HepG2 (cell line): ENCODE data around the gene MMP7. TPM values are rescaled to one million over a fixed set of nuclear protein-coding genes. Genes with fewer than 3 reads are reported as not detected.

ENCODE experiments used
- CC2D1A ChIP-seq: sonication (generic); formaldehyde crosslinking; IDR thresholded peaks from 2 replicates; pipeline ENCODE4 v1.8.1; 2023; ENCODE audit warnings: mild to moderate bottlenecking, missing genetic modification reagents
- FOXA1 ChIP-seq, 2 experiments: fragments of 450-650 bp in 1 of 2; sonication (generic) in 1 of 2; formaldehyde crosslinking in 1 of 2; IDR thresholded peaks; 2 replicates each; pipeline versions ENCODE4 v1.4.0 to v1.6.1; 2016 to 2020; ENCODE audit warnings: missing genetic modification reagents in 1 of 2
- ZNF274 ChIP-seq: sonication (generic); formaldehyde crosslinking; IDR thresholded peaks from 2 replicates; pipeline ENCODE4 v1.5.1; 2020; ENCODE audit warnings: mild to moderate bottlenecking, missing genetic modification reagents
- ZNF496 ChIP-seq: sonication (generic); formaldehyde crosslinking; IDR thresholded peaks from 2 replicates; pipeline ENCODE4 v1.8.1; 2023; ENCODE audit warnings: mild to moderate bottlenecking, moderate library complexity, missing genetic modification reagents; ENCODE audit not compliant: insufficient replicate concordance
- ZNF615 ChIP-seq: sonication (generic); formaldehyde crosslinking; IDR thresholded peaks from 2 replicates; pipeline ENCODE4 v1.5.0; 2020; ENCODE audit warnings: mild to moderate bottlenecking, missing genetic modification reagents, borderline replicate concordance
- polyA plus RNA-seq, 8 experiments: library from polyadenylated mRNA; depleted of rRNA in 3 of 8; stranded (reverse) in 7 of 8; unstranded in 1 of 8; fragments of >200 nt; fragmentation: Illumina TruSeq in 4 of 8; extraction: Trizol in 4 of 8; gene quantifications; 2 replicates each; pipeline versions ENCODE4 v1.2.1 to v1.2.3, GENCODE V29; 2011 to 2016; ENCODE audit warnings: low read depth in 4 of 8, missing spikeins in 1 of 8, mixed read lengths in 1 of 8; ENCODE audit not compliant: insufficient read depth in 1 of 8
- total RNA-seq, 5 experiments: library from RNA; depleted of rRNA; stranded (reverse); fragments of >200 nt; fragmentation: Illumina TruSeq; extraction: Trizol; gene quantifications; 2 replicates each; pipeline ENCODE4 v1.2.3, GENCODE V29; 2016; ENCODE audit warnings: low read depth in 1 of 5
- TF ChIP-seq, protein P1 (sequence below): sonication (generic); formaldehyde crosslinking; IDR thresholded peaks from 2 replicates; pipeline ENCODE4 v1.4.0; 2020; ENCODE audit warnings: missing genetic modification reagents, borderline replicate concordance
- TF ChIP-seq, protein P2 (sequence below): sonication (generic); formaldehyde crosslinking; IDR thresholded peaks from 2 replicates; pipeline ENCODE4 v1.4.0; 2020; ENCODE audit warnings: mild to moderate bottlenecking, missing genetic modification reagents
- TF ChIP-seq, protein P3 (sequence below): sonication (generic); formaldehyde crosslinking; IDR thresholded peaks from 2 replicates; pipeline ENCODE4 v1.5.0; 2020; ENCODE audit warnings: missing genetic modification reagents
- TF ChIP-seq, protein P4 (sequence below): IDR thresholded peaks from 2 replicates; pipeline ENCODE4 v1.6.1; 2016
- TF ChIP-seq, protein P5 (sequence below): IDR thresholded peaks from 2 replicates; pipeline ENCODE4 v1.6.1; 2016; ENCODE audit warnings: low read depth, borderline replicate concordance

MMP7 gene
- total and polyA plus RNA-seq, 2 of the 13 experiments (the other 11 are each of a cell fraction or from before 2014, with no cell fraction given), result 0.17 TPM; not detected in 1

DNA sequence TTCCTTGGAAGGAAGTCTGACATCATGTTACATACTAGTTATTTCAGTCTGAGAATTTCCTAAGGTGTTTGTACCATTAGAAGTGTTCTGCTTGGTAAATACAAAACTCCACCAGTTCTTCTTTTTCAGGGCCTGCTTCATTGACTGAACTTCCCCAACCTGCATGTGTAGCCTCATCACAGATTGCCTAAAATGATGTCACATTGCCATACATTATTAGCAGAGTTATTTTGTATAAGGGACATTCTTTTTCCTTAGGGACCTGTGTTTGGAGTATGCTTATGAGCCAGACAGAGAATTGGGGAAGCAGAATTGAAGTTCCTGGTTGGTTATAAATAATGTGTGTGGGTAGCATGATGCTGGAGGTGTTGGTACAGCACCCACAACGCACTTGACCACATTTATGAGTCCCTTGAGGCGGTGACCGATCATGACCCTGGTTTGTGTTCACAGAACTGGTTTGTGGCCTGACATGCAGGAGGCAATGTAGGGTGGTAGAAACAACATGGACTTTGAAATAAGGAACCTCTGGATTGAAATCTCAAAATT, 16.4 kb upstream of the MMP7 start (continued):
- no peak for TF ChIP-seq FOXA1 (IDR thresholded peaks at IDR 0.05)
- no peak for TF ChIP-seq FOXA1 (CRISPR knock-in tag; IDR thresholded peaks at IDR 0.05)
- TF ChIP-seq, protein P1, sequence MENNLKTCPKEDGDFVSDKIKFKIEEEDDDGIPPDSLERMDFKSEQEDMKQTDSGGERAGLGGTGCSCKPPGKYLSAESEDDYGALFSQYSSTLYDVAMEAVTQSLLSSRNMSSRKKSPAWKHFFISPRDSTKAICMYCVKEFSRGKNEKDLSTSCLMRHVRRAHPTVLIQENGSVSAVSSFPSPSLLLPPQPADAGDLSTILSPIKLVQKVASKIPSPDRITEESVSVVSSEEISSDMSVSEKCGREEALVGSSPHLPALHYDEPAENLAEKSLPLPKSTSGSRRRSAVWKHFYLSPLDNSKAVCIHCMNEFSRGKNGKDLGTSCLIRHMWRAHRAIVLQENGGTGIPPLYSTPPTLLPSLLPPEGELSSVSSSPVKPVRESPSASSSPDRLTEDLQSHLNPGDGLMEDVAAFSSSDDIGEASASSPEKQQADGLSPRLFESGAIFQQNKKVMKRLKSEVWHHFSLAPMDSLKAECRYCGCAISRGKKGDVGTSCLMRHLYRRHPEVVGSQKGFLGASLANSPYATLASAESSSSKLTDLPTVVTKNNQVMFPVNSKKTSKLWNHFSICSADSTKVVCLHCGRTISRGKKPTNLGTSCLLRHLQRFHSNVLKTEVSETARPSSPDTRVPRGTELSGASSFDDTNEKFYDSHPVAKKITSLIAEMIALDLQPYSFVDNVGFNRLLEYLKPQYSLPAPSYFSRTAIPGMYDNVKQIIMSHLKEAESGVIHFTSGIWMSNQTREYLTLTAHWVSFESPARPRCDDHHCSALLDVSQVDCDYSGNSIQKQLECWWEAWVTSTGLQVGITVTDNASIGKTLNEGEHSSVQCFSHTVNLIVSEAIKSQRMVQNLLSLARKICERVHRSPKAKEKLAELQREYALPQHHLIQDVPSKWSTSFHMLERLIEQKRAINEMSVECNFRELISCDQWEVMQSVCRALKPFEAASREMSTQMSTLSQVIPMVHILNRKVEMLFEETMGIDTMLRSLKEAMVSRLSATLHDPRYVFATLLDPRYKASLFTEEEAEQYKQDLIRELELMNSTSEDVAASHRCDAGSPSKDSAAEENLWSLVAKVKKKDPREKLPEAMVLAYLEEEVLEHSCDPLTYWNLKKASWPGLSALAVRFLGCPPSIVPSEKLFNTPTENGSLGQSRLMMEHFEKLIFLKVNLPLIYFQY (CRISPR knock-in tag), result no peak
- no peak for TF ChIP-seq ZNF615 (CRISPR knock-in tag)
- TF ChIP-seq CC2D1A (CRISPR knock-in tag), result no peak
- TF ChIP-seq, protein P2, sequence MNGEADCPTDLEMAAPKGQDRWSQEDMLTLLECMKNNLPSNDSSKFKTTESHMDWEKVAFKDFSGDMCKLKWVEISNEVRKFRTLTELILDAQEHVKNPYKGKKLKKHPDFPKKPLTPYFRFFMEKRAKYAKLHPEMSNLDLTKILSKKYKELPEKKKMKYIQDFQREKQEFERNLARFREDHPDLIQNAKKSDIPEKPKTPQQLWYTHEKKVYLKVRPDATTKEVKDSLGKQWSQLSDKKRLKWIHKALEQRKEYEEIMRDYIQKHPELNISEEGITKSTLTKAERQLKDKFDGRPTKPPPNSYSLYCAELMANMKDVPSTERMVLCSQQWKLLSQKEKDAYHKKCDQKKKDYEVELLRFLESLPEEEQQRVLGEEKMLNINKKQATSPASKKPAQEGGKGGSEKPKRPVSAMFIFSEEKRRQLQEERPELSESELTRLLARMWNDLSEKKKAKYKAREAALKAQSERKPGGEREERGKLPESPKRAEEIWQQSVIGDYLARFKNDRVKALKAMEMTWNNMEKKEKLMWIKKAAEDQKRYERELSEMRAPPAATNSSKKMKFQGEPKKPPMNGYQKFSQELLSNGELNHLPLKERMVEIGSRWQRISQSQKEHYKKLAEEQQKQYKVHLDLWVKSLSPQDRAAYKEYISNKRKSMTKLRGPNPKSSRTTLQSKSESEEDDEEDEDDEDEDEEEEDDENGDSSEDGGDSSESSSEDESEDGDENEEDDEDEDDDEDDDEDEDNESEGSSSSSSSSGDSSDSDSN, result no peak
- TF ChIP-seq ZNF274 (CRISPR knock-in tag), result no peak
- TF ChIP-seq, protein P3, sequence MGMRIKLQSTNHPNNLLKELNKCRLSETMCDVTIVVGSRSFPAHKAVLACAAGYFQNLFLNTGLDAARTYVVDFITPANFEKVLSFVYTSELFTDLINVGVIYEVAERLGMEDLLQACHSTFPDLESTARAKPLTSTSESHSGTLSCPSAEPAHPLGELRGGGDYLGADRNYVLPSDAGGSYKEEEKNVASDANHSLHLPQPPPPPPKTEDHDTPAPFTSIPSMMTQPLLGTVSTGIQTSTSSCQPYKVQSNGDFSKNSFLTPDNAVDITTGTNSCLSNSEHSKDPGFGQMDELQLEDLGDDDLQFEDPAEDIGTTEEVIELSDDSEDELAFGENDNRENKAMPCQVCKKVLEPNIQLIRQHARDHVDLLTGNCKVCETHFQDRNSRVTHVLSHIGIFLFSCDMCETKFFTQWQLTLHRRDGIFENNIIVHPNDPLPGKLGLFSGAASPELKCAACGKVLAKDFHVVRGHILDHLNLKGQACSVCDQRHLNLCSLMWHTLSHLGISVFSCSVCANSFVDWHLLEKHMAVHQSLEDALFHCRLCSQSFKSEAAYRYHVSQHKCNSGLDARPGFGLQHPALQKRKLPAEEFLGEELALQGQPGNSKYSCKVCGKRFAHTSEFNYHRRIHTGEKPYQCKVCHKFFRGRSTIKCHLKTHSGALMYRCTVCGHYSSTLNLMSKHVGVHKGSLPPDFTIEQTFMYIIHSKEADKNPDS (CRISPR knock-in tag), result no peak
- TF ChIP-seq, protein P4, sequence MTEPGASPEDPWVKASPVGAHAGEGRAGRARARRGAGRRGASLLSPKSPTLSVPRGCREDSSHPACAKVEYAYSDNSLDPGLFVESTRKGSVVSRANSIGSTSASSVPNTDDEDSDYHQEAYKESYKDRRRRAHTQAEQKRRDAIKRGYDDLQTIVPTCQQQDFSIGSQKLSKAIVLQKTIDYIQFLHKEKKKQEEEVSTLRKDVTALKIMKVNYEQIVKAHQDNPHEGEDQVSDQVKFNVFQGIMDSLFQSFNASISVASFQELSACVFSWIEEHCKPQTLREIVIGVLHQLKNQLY (CRISPR knock-in tag), result no peak
- TF ChIP-seq, protein P5, sequence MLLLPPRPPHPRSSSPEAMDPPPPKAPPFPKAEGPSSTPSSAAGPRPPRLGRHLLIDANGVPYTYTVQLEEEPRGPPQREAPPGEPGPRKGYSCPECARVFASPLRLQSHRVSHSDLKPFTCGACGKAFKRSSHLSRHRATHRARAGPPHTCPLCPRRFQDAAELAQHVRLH (CRISPR knock-in tag), result no peak
- no peak for TF ChIP-seq ZNF496 (CRISPR knock-in tag)
